ENCODE measurements around the gene CD300E.

Gene CD300E

GRCh38 chr17:74591503-74591902 is 32.0 kb downstream of the CD300E start:
- Histone ChIP-seq H3K4me1 (ENCODE audit: control insufficient read depth in 1 of 2, insufficient read depth in 1 of 2, low read depth in 1 of 2, low read length in 1 of 2) (peaks cover 16 to 17% of the 10 kb centered on the region in 2 experiments), H3K27ac (peak overlapping the region; percentile 79), H3K27me3 (peaks cover 58% of the 10 kb centered on the region), H3K4me3 (ENCODE audit: low read depth in 1 of 2, low read length in 1 of 2) (peak overlapping the region in 1 of 2 experiments; percentile 40), H3K36me3 (no peaks in the 10 kb centered on the region), H3K9me3 (no peaks in the 10 kb centered on the region)
- TF ChIP-seq CTCF (IDR thresholded peaks at IDR 0.05) = no peak

GRCh38 chr17:74585711-74586110 is 37.8 kb downstream of the CD300E start:
- Histone ChIP-seq H3K9me3 (no peaks in the 10 kb centered on the region), H3K27ac (no peak overlapping the region), H3K36me3 (no peaks in the 10 kb centered on the region), H3K4me1 (ENCODE audit: control insufficient read depth in 1 of 2, insufficient read depth in 1 of 2, low read depth in 1 of 2, low read length in 1 of 2) (no peaks in the 10 kb centered on the region), H3K27me3 (peaks cover 44% of the 10 kb centered on the region), H3K4me3 (ENCODE audit: low read depth in 1 of 2, low read length in 1 of 2) (no peak overlapping the region)
- no peak for TF ChIP-seq CTCF (IDR thresholded peaks at IDR 0.05)

- Histone ChIP-seq H3K36me3 (no peaks in the 10 kb centered on the region), H3K9me3 (no peaks in the 10 kb centered on the region), H3K4me1 (ENCODE audit: control insufficient read depth in 1 of 2, insufficient read depth in 1 of 2, low read depth in 1 of 2, low read length in 1 of 2) (no peaks in the 10 kb centered on the region), H3K4me3 (ENCODE audit: low read depth in 1 of 2, low read length in 1 of 2) (no peak overlapping the region), H3K27me3 (peaks cover 33% of the 10 kb centered on the region), H3K27ac (no peak overlapping the region)
- no peak for TF ChIP-seq CTCF (IDR thresholded peaks at IDR 0.05)
These were observed 39.1 kb downstream of the CD300E start for GRCh38 chr17:74584292-74585060.

GRCh38 chr17:74582633-74583032 is 40.9 kb downstream of the CD300E start:
- Histone ChIP-seq H3K27ac (no peak overlapping the region), H3K36me3 (no peaks in the 10 kb centered on the region), H3K4me3 (ENCODE audit: low read depth in 1 of 2, low read length in 1 of 2) (no peak overlapping the region), H3K9me3 (no peaks in the 10 kb centered on the region), H3K27me3 (peaks cover 21% of the 10 kb centered on the region), H3K4me1 (ENCODE audit: control insufficient read depth in 1 of 2, insufficient read depth in 1 of 2, low read depth in 1 of 2, low read length in 1 of 2) (no peaks in the 10 kb centered on the region)
- TF ChIP-seq CTCF (IDR thresholded peaks at IDR 0.05) = no peak

GRCh38 chr17:74579900-74580299 is 43.6 kb downstream of the CD300E start:
- Histone ChIP-seq H3K4me1 (ENCODE audit: control insufficient read depth in 1 of 2, insufficient read depth in 1 of 2, low read depth in 1 of 2, low read length in 1 of 2) (no peaks in the 10 kb centered on the region), H3K27me3 (peaks cover 21% of the 10 kb centered on the region), H3K27ac (no peak overlapping the region), H3K36me3 (no peaks in the 10 kb centered on the region), H3K9me3 (no peaks in the 10 kb centered on the region), H3K4me3 (ENCODE audit: low read depth in 1 of 2, low read length in 1 of 2) (no peak overlapping the region)
- TF ChIP-seq CTCF (IDR thresholded peaks at IDR 0.05) = no peak
